ENCODE results near the gene NOX3.

DNA sequence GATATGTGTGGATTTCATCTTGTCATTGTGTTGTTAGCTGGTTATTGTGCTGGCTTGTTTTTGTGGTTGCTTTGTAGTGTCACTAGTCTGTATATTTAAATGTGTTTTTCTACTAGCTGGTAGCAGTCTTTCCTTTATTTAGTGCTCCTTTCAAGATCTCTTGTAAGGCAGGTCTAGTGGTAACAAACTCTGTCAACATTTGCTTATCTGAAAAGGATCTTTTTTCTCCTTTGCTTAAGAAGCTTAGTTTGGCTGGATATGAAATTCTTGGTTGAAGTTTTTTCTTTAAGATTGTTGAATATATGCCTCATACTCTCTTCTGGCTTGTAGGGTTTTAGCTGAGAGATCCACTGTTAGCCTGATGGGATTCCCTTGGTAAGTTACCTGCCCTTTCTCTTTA is 108.7 kb downstream of the NOX3 start:
- no peak for TF ChIP-seq CTCF (IDR thresholded peaks at IDR 0.05; ENCODE audit: low read depth, low read length, poor library complexity, severe bottlenecking)
- no peak for TF ChIP-seq EZH2phosphoT487 (IDR thresholded peaks at IDR 0.05; ENCODE audit: borderline replicate concordance, low read length)

Measured in DOHH2 (cell line).